ENCODE data around the gene SEMA7A. TPM values are rescaled to one million over a fixed set of nuclear protein-coding genes. Genes with fewer than 3 reads are reported as not detected.
A peak's percentile ranks its signal among the peaks of the same experiment; 100 is the strongest.

SEMA7A gene
- total and polyA plus RNA-seq, 9 of the 15 experiments (the other 6 are each of a cell fraction or from before 2014, with no cell fraction given) = 0.04 to 8.2 (median 5.4) TPM; not detected in 1

DNA sequence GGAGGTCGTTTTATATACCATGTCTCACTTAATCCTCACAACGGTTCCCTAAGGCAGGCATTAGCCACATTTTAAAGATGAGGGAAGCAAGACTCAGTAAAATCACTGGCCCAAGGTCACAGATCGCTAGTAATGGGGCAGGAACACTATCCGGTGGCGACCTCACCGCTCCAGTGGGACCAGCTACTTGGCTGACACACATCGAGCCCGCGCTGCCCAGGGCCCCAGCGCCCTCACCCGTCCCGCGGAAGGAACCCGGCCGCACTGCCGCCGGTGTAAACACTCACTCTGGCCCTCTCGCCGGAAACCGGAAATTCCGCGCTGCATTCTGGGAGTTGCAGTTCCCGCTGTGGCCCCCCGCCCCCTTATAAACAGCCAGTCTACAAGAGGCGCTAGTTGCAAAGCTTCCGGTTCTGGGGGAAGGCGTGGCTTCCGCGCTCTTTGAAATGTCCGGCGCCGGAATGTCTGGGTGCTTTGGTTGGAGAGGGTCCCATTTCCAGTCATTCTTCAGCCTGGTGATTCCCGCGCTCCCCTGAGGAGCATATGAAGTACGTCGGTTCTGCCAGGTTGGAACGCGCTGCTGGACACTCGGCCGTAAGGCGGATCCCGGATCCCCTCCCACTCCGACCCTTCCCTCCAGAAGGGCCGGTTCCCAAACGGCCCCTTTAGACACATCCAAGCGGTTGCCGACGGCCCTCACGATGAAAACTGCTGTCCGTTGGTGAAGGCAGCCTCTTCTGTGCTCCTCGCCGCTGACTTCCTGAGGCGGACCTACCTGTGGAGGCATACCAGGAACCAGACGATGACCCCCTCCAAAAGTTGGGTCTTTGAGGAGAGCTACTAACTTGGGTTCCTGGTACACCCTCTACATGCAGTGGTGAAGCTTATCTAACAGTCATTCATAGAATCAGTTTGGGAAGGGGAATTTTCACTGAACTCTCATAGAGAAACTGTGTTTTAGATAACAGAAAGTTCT is 27.4 kb upstream of the SEMA7A start, which contains the start of gene UBL7:
Gene UBL7, minus strand, starts transcription at position 290 of the 976 bp plus-strand sequence. CDS start 2,293 bp downstream, outside the sequence.
- Histone ChIP-seq H3K9me1 (ENCODE audit: control insufficient read depth, insufficient read depth, low read length) (no peaks in the 10 kb centered on the region), H3K4me1 (replicated peaks in 1 of 2; ENCODE audit: control insufficient read depth in 2 of 2, insufficient read depth in 2 of 2, low read length in 2 of 2) (peaks cover 16 to 18% of the 10 kb centered on the region in 2 experiments; a peak in 4 of 5 replicates), H2AFZ (ENCODE audit: low read depth, low read length) (peak within 1 kb of the TSS; percentile 97), H3K79me2 (ENCODE audit: control insufficient read depth, insufficient read depth, low read length) (peaks cover 44% of the 10 kb centered on the region), H3K4me2 (ENCODE audit: insufficient read depth, low read length) (peak within 1 kb of the TSS; percentile 100), H3K27me3 (ENCODE audit: control insufficient read depth in 2 of 2, insufficient read depth in 2 of 2, low read length in 2 of 2) (no peaks in the 10 kb centered on the region), H3K27ac (ENCODE audit: extremely low read depth, low read depth, low read length) (peak within 1 kb of the TSS; percentile 91), H3K4me3 (peak within 1 kb of the TSS; percentile 73), H3K9me3 (replicated peaks; ENCODE audit: control insufficient read depth, insufficient read depth, low read depth, low read length) (no peaks in the 10 kb centered on the region), H4K20me1 (replicated peaks; ENCODE audit: control insufficient read depth, insufficient read depth, low read length) (peaks cover 4% of the 10 kb centered on the region; the same call in 1 of the 2 replicates), H3K36me3 (ENCODE audit: control insufficient read depth, insufficient read depth, low read length) (peaks cover 15% of the 10 kb centered on the region; the same call in 2 of the 3 replicates), H3K9ac (ENCODE audit: insufficient read depth in 1 of 2, low read depth in 2 of 2, low read length in 2 of 2) (peak within 1 kb of the TSS; percentile 91 to 96)
- ChIA-PET CTCF (ENCODE audit: low intra/inter-chr PET ratio) (no interaction called here), POLR2A (interaction anchor here (0.6 to 1.9 kb wide), 26 partner anchors 10 to 1763 kb away, joined by 3 to 10 read pairs (median 4); partner anchors contain the start of gene ARID3B)
- ATAC-seq (peak; percentile 90), FAIRE-seq (peak; percentile 95), DNase-seq (ENCODE audit: extremely low read depth in 1 of 4, low spot score in 3 of 4) (peak; percentile 91 to 99 (median 92))
- under 1% methylated on average over 51 of the region's 54 CpGs for WGBS (ENCODE audit: insufficient coverage, low coverage, missing lambda C conversion rate)
- intact Hi-C loops (cut with micrococcal nuclease) (loop anchor here (5.0 kb wide), 2 partner anchors 81 to 151 kb away; partner anchors contain the start of gene ARID3B), in situ Hi-C loops (cut with MboI) (no loop called here)
- TSS peak; percentile 77 for BruUV-seq (replicated peaks)
- TF ChIP-seq PPARD (CRISPR knock-in tag; IDR thresholded peaks at IDR 0.05) (no peak), TBP (optimal IDR thresholded peaks at IDR 0.05; ENCODE audit: low read depth, low read length) (peak; percentile 89), ZNF175 (CRISPR knock-in tag; IDR thresholded peaks at IDR 0.05; ENCODE audit: low read depth) (no peak), ZNF384 (IDR thresholded peaks at IDR 0.05; ENCODE audit: low read depth, low read length) (0 out of 2 replicates have a peak, but pooled peaks have one; percentile 31), RHOXF2B (CRISPR knock-in tag; conservative IDR thresholded peaks at IDR 0.05) (no peak), ZBTB11 (CRISPR knock-in tag; IDR thresholded peaks at IDR 0.05) (peak in 2 of 3 experiments; percentile 82 to 96; a peak in 4 of 6 replicates), HNRNPLL (IDR thresholded peaks at IDR 0.05; ENCODE audit: low read depth, low read length, poor library complexity, severe bottlenecking) (peak; percentile 51), MED1 (CRISPR knock-in tag; IDR thresholded peaks at IDR 0.05; ENCODE audit: borderline replicate concordance) (no peak), SMARCA4 (IDR thresholded peaks at IDR 0.05) (0 out of 2 replicates have a peak, but pooled peaks have one; percentile 37), PHF8 (IDR thresholded peaks at IDR 0.05; ENCODE audit: borderline replicate concordance, low read length) (peak; percentile 89), NR4A1 (CRISPR knock-in tag; IDR thresholded peaks at IDR 0.05) (no peak), NR4A1 (tag; IDR thresholded peaks at IDR 0.05) (no peak), CEBPZ (IDR thresholded peaks at IDR 0.05; ENCODE audit: borderline replicate concordance, low read depth, low read length) (no peak)

All from K562 (cell line).